H1 (cell line): ENCODE data around the gene OPALIN. TPM values are rescaled to one million over a fixed set of nuclear protein-coding genes. Genes with fewer than 3 reads are reported as not detected.

ENCODE experiments used
- CTCF ChIA-PET: fragments of 300-600 bp; sonication (Branson Sonifier 250); formaldehyde crosslinking; loops from one replicate; lab custom pipeline; 2021; ENCODE audit not compliant: partially characterized antibody; lab: Charles Lee
- POLR2A ChIA-PET: fragments of 300-600 bp; sonication (Branson Sonifier 250); formaldehyde crosslinking; loops from one replicate; lab custom pipeline; 2021; ENCODE audit warnings: inconsistent platforms; ENCODE audit not compliant: partially characterized antibody; lab: Charles Lee
- DNase-seq, 2 experiments: peaks; one replicate each; pipeline versions ENCODE4 v3.0.0 to v3.0.0-alpha.2; 2010 to 2022; ENCODE audit warnings: low spot score in 2 of 2, low read depth in 1 of 2, mixed read lengths in 1 of 2
- FAIRE-seq: peaks from 2 replicates; lab custom pipeline; 2011; peaks lifted over from hg19 to GRCh38; lab: Jason Lieb, UNC
- H2AFZ ChIP-seq: 2 replicates; pipeline ENCODE4 v1.8.1; 2012; ENCODE audit warnings: low read length, inconsistent platforms
- H2AK5ac ChIP-seq: 2 replicates; pipeline ENCODE4 v1.6.1; 2013; ENCODE audit warnings: low read depth, low read length
- H2BK120ac ChIP-seq: replicated peaks from 2 replicates; pipeline ENCODE3; 2013; ENCODE audit warnings: low read depth, low read length, inconsistent platforms
- H2BK12ac ChIP-seq: 2 replicates; pipeline ENCODE4 v1.6.1; 2013; ENCODE audit warnings: low read depth, low read length
- H2BK15ac ChIP-seq: 2 replicates; pipeline ENCODE4 v1.6.1; 2013; ENCODE audit warnings: low read length
- H2BK20ac ChIP-seq: 2 replicates; pipeline ENCODE4 v1.6.1; 2013; ENCODE audit warnings: low read length
- H2BK5ac ChIP-seq: 2 replicates; pipeline ENCODE4 v1.6.1; 2013; ENCODE audit warnings: low read depth, low read length
- H3K14ac ChIP-seq: 2 replicates; pipeline ENCODE4 v1.6.1; 2013; ENCODE audit warnings: inconsistent platforms; ENCODE audit not compliant: insufficient read length
- H3K18ac ChIP-seq: 2 replicates; pipeline ENCODE4 v1.6.1; 2013; ENCODE audit warnings: low read length; ENCODE audit errors: extremely low read depth
- H3K23ac ChIP-seq: 2 replicates; pipeline ENCODE4 v1.6.1; 2013; ENCODE audit warnings: inconsistent platforms; ENCODE audit not compliant: insufficient read length
- H3K23me2 ChIP-seq: 2 replicates; pipeline ENCODE4 v1.6.1; 2013; ENCODE audit warnings: low read depth, low read length
- H3K27ac ChIP-seq: 2 replicates; pipeline ENCODE4 v1.6.1; 2011; ENCODE audit warnings: low read depth, low read length, inconsistent platforms
- H3K27me3 ChIP-seq, 4 experiments: replicated peaks in 1 of 4; 1 replicate in 1 of 4; 2 replicates in 3 of 4; pipeline versions ENCODE4 v1.6.1 to v1.8.1; 2011 to 2013; ENCODE audit warnings: low read length in 3 of 4, mild to moderate bottlenecking in 3 of 4, inconsistent platforms in 2 of 4, mixed read lengths in 2 of 4, moderate library complexity in 1 of 4; ENCODE audit not compliant: control insufficient read depth in 3 of 4, insufficient read depth in 3 of 4; ENCODE audit errors: extremely low read depth in 1 of 4
- H3K36me3 ChIP-seq, 4 experiments: 2 replicates each; pipeline versions ENCODE4 v1.6.1 to v1.8.1; 2011 to 2013; ENCODE audit warnings: mild to moderate bottlenecking in 4 of 4, low read length in 3 of 4, moderate library complexity in 2 of 4, control low read depth in 1 of 4, inconsistent platforms in 1 of 4; ENCODE audit not compliant: insufficient read depth in 4 of 4, control insufficient read depth in 2 of 4
- H3K4ac ChIP-seq: replicated peaks from 2 replicates; pipeline ENCODE3; 2013; ENCODE audit warnings: low read length, low read depth, mixed read lengths, inconsistent platforms; ENCODE audit not compliant: insufficient read length
- H3K4me1 ChIP-seq, 4 experiments: replicated peaks in 1 of 4; 1 replicate in 1 of 4; 2 replicates in 3 of 4; pipeline versions ENCODE4 v1.6.1 to v1.8.1; 2011 to 2013; ENCODE audit warnings: low read length in 3 of 4, inconsistent platforms in 2 of 4, mixed read lengths in 1 of 4; ENCODE audit not compliant: insufficient read depth in 4 of 4, control insufficient read depth in 3 of 4
- H3K4me2 ChIP-seq, 2 experiments: 2 replicates each; pipeline versions ENCODE4 v1.6.1 to v1.8.1; 2011 to 2013; ENCODE audit warnings: low read depth in 2 of 2, low read length in 2 of 2, control low read depth in 1 of 2, inconsistent platforms in 1 of 2, mild to moderate bottlenecking in 1 of 2; ENCODE audit not compliant: insufficient read depth in 1 of 2
- H3K4me3 ChIP-seq, 4 experiments: fragments of 200-600, 300-600 bp in 1 of 4; sonication (generic), shearing (Covaris generic), sonication (Bioruptor Twin) in 1 of 4; 2 replicates each; pipeline versions ENCODE4 v1.5.1 to v1.8.1; 2011 to 2016; ENCODE audit warnings: low read length in 4 of 4, low read depth in 3 of 4, control low read depth in 2 of 4, inconsistent platforms in 2 of 4, mild to moderate bottlenecking in 2 of 4, mixed read lengths in 1 of 4, moderate library complexity in 1 of 4; ENCODE audit not compliant: insufficient read depth in 2 of 4; ENCODE audit errors: extremely low read depth in 1 of 4
- H3K56ac ChIP-seq: replicated peaks from 2 replicates; pipeline ENCODE3; 2013; ENCODE audit warnings: low read depth, mild to moderate bottlenecking, mixed read lengths, low read length, inconsistent platforms; ENCODE audit not compliant: insufficient read length
- H3K79me1 ChIP-seq: 2 replicates; pipeline ENCODE4 v1.6.1; 2013; ENCODE audit warnings: low read depth, low read length, control low read depth
- H3K79me2 ChIP-seq, 2 experiments: 2 replicates each; pipeline versions ENCODE4 v1.6.1 to v1.8.1; 2012 to 2013; ENCODE audit warnings: low read length in 2 of 2, mild to moderate bottlenecking in 2 of 2, inconsistent platforms in 1 of 2; ENCODE audit not compliant: insufficient read depth in 2 of 2, control insufficient read depth in 1 of 2
- H3K9ac ChIP-seq, 4 experiments: replicated peaks in 1 of 4; 1 replicate in 1 of 4; 2 replicates in 3 of 4; pipeline versions ENCODE4 v1.6.1 to v1.8.1; 2011 to 2013; ENCODE audit warnings: low read depth in 3 of 4, low read length in 3 of 4, control low read depth in 2 of 4, mild to moderate bottlenecking in 2 of 4, moderate library complexity in 2 of 4, inconsistent platforms in 1 of 4; ENCODE audit errors: extremely low read depth in 1 of 4
- H3K9me3 ChIP-seq, 2 experiments: 2 replicates each; pipeline versions ENCODE4 v1.6.1 to v1.8.1; 2012 to 2013; ENCODE audit warnings: mild to moderate bottlenecking in 2 of 2, moderate library complexity in 2 of 2, control low read depth in 1 of 2, inconsistent platforms in 1 of 2, low read depth in 1 of 2, low read length in 1 of 2, mixed read lengths in 1 of 2; ENCODE audit not compliant: insufficient read depth in 2 of 2
- H4K20me1 ChIP-seq, 2 experiments: replicated peaks in 1 of 2; 2 replicates each; pipeline versions ENCODE3 to v1.8.1; 2011 to 2013; ENCODE audit warnings: inconsistent platforms in 2 of 2, low read length in 2 of 2, mild to moderate bottlenecking in 1 of 2; ENCODE audit not compliant: insufficient read depth in 2 of 2, control insufficient read depth in 1 of 2
- H4K5ac ChIP-seq: 2 replicates; pipeline ENCODE4 v1.6.1; 2013; ENCODE audit warnings: low read length, low read depth, mixed read lengths, inconsistent platforms; ENCODE audit not compliant: insufficient read length
- H4K8ac ChIP-seq: 2 replicates; pipeline ENCODE4 v1.8.0; 2013; ENCODE audit warnings: mild to moderate bottlenecking, moderate library complexity, low read length, inconsistent platforms; ENCODE audit not compliant: insufficient read depth; ENCODE audit errors: extremely low read depth
- H4K91ac ChIP-seq: replicated peaks from 2 replicates; pipeline ENCODE3; 2013; ENCODE audit warnings: low read length, mixed read lengths, inconsistent platforms; ENCODE audit not compliant: insufficient read length
- CHD1 ChIP-seq: IDR thresholded peaks from 2 replicates; pipeline ENCODE4 v1.6.1; 2012; ENCODE audit warnings: low read depth, low read length, improper control_type of control experiment
- CTBP2 ChIP-seq: IDR thresholded peaks from 2 replicates; pipeline ENCODE4 v1.7.0; 2011; ENCODE audit warnings: borderline replicate concordance, mild to moderate bottlenecking, moderate library complexity, mixed read lengths, low read length; ENCODE audit not compliant: insufficient read depth, insufficient read length
- CTCF ChIP-seq, 3 experiments: IDR thresholded peaks; 1 replicate in 2 of 3; 2 replicates in 1 of 3; pipeline versions ENCODE4 v1.5.1 to v1.6.1; 2011; ENCODE audit warnings: low read length in 3 of 3, mild to moderate bottlenecking in 3 of 3, inconsistent platforms in 2 of 3, low read depth in 1 of 3, moderate library complexity in 1 of 3; ENCODE audit not compliant: insufficient read depth in 1 of 3; ENCODE audit errors: control extremely low read depth in 1 of 3
- EGR1 ChIP-seq: IDR thresholded peaks from 2 replicates; pipeline ENCODE4 v1.6.1; 2011; ENCODE audit warnings: low read depth, low read length, borderline replicate concordance
- SAP30 ChIP-seq: fragments of 300-600 bp; sonication (generic); IDR thresholded peaks from 2 replicates; pipeline ENCODE4 v1.7.1; 2012; ENCODE audit warnings: low read length, moderate library complexity, mild to moderate bottlenecking, inconsistent platforms; ENCODE audit not compliant: insufficient read depth, insufficient replicate concordance
- TAF1 ChIP-seq: IDR thresholded peaks from 2 replicates; pipeline ENCODE4 v1.6.1; 2011; ENCODE audit warnings: mild to moderate bottlenecking, low read depth, low read length
- TEAD4 ChIP-seq: IDR thresholded peaks from 2 replicates; pipeline ENCODE4 v1.6.1; 2012; ENCODE audit warnings: low read depth, low read length, inconsistent platforms, mixed read lengths
- WGBS, 2 experiments: shearing (Covaris generic) in 1 of 2; methylation state at CpG; one replicate each; pipeline versions ENCODE4 v1.1.6 to v1.1.7; 2013 to 2015; ENCODE audit warnings: low lambda C conversion rate in 2 of 2, mixed read lengths in 2 of 2, inconsistent platforms in 1 of 2, low coverage in 1 of 2, missing lambda C conversion rate in 1 of 2; ENCODE audit not compliant: insufficient replicate concordance in 2 of 2, insufficient coverage in 1 of 2, insufficient read length in 1 of 2; ENCODE audit errors: extremely low coverage in 1 of 2, missing lambda C conversion rate in 1 of 2; 5-methylcytosine and 5-hydroxymethylcytosine counted together
- polyA plus RNA-seq, 7 experiments: library from polyadenylated mRNA; depleted of rRNA in 3 of 7; stranded (reverse) in 5 of 7; unstranded in 2 of 7; fragments of >200 nt in 5 of 7; fragments of 200-250 nt in 2 of 7; gene quantifications; 1 replicate in 5 of 7; 2 replicates in 1 of 7; 4 replicates in 1 of 7; pipeline versions ENCODE4 v1.2.1 to v1.2.3, GENCODE V29; 2011 to 2013; ENCODE audit warnings: missing spikeins in 2 of 7, mixed read lengths in 2 of 7
- total RNA-seq: library from RNA; stranded (reverse); fragmentation: NEBNext Ultra II Directional; extraction: Animal tissue kit (Norgen Biotek cat#: 25700); gene quantifications from 2 replicates; pipeline ENCODE4 v1.2.1, GENCODE V29; 2021

OPALIN gene
- total and polyA plus RNA-seq, 2 of the 8 experiments (the other 6 are each of a cell fraction or from before 2014, with no cell fraction given): 0.03 TPM; not detected in 1

GRCh38 chr10:96378741-96379140 is 19.9 kb upstream of the OPALIN start:
- TF ChIP-seq TAF1 (no peak), CTCF (IDR thresholded peaks at IDR 0.05; ENCODE audit: control extremely low read depth in 1 of 3, insufficient read depth in 1 of 3, low read depth in 1 of 3, low read length in 3 of 3) (no peak), CTBP2 (no peak), SAP30 (no peak), EGR1 (no peak), TEAD4 (no peak), CHD1 (no peak)
- no peak for FAIRE-seq
- POLR2A ChIA-PET: interaction anchor here (0.5 kb wide), 1 partner anchor 51 kb away, joined by 3 read pairs; no protein-coding TSS in a partner anchor

More at GRCh38 chr10:96378741-96379140, 19.9 kb upstream of the OPALIN start:
- Histone ChIP-seq H3K79me1 (no peaks in the 10 kb centered on the region), H3K4me2 (no peak overlapping the region), H3K36me3 (no peaks in the 10 kb centered on the region), H3K4me1 (peaks cover 0 to 13% (median 6%) of the 10 kb centered on the region in 4 experiments; a peak in 6 of 7 replicates), H3K14ac (no peak overlapping the region), H4K8ac (no peak overlapping the region), H2BK20ac (no peak overlapping the region), H3K4ac (no peak overlapping the region), H3K56ac (no peak overlapping the region), H3K23ac (no peak overlapping the region), H4K91ac (no peak overlapping the region), H3K79me2 (no peaks in the 10 kb centered on the region), H3K23me2 (peaks cover 4% of the 10 kb centered on the region), H3K27ac (no peak overlapping the region), H3K18ac (no peak overlapping the region), H3K9ac (no peak overlapping the region), H4K5ac (no peak overlapping the region), H2AFZ (no peak overlapping the region), H4K20me1 (no peaks in the 10 kb centered on the region), H3K9me3 (no peaks in the 10 kb centered on the region), H2BK12ac (no peak overlapping the region), H2BK15ac (no peak overlapping the region), H3K27me3 (peaks cover 0 to 3% (median 1%) of the 10 kb centered on the region in 4 experiments; a peak in 3 of 7 replicates), H3K4me3 (no peak overlapping the region), H2BK120ac (no peak overlapping the region), H2AK5ac (no peak overlapping the region), H2BK5ac (no peak overlapping the region)
- no peak for DNase-seq
- CTCF ChIA-PET: interaction anchor here (0.7 to 12.6 kb wide), 13 partner anchors 8 to 382 kb away, joined by 3 to 187 read pairs (median 5); partner anchors contain the start of gene TLL2
- 93% methylated on average over 15 of the region's 15 CpGs; no CpG with 5 or more reads in 1 of the 2 experiments for WGBS, 2 experiments
